Astrocyte of the cerebellum (primary cell): Measurements from ENCODE around the gene COMT.

Experiments used
- DNase-seq: peaks from one replicate; pipeline ENCODE4 v3.0.0-alpha.2; 2011; ENCODE audit warnings: low read depth
- H3K4me3 ChIP-seq: 2 replicates; pipeline ENCODE4 v1.5.1; 2011; ENCODE audit warnings: mild to moderate bottlenecking, low read depth, low read length, moderate library complexity
- in situ Hi-C: cut with HindIII; loops from 2 replicates; pipeline ENCODE4 v1.10.0; 2017; ENCODE audit warnings: low sequenced_read_pairs
- TF ChIP-seq, protein P1 (sequence below): IDR thresholded peaks from 2 replicates; pipeline ENCODE4 v1.5.1; 2012; ENCODE audit warnings: low read length, low read depth, moderate library complexity, mild to moderate bottlenecking; ENCODE audit errors: missing control alignments

The COMT gene

DNA sequence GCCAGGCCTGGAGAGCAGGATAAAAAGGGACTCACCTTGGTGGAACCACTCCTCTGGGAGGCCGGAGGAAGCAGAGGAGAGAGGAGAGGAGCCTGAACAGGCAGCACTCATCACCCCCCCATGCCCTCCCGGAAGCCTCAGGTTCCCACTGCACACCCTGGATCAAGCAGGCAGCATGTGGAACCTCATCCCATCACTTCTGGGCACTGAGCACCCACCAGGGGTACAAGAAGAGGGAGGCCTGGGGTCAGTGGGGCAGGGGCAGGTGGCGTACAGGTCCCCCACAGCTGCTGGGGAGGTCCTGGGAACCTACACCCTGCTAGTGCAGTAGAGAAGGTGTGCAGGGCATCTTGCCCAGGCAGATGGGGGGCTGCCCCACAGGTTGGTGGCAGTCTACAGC, 35.1 kb downstream of the COMT start:
- H3K4me3 ChIP-seq, result no peak overlapping the region
- DNase-seq, result no peak
- in situ Hi-C loops, result no loop called here
- TF ChIP-seq, protein P1, sequence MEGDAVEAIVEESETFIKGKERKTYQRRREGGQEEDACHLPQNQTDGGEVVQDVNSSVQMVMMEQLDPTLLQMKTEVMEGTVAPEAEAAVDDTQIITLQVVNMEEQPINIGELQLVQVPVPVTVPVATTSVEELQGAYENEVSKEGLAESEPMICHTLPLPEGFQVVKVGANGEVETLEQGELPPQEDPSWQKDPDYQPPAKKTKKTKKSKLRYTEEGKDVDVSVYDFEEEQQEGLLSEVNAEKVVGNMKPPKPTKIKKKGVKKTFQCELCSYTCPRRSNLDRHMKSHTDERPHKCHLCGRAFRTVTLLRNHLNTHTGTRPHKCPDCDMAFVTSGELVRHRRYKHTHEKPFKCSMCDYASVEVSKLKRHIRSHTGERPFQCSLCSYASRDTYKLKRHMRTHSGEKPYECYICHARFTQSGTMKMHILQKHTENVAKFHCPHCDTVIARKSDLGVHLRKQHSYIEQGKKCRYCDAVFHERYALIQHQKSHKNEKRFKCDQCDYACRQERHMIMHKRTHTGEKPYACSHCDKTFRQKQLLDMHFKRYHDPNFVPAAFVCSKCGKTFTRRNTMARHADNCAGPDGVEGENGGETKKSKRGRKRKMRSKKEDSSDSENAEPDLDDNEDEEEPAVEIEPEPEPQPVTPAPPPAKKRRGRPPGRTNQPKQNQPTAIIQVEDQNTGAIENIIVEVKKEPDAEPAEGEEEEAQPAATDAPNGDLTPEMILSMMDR, result no peak

GRCh38 chr22:19977296-19978243, 36.0 kb downstream of the COMT start:
- no peak for DNase-seq
- H3K4me3 ChIP-seq, result no peak overlapping the region
- in situ Hi-C loops, result no loop called here
- TF ChIP-seq, protein P1, result no peak

- in situ Hi-C loops, result no loop called here
- TF ChIP-seq, protein P1, result no peak
- no peak for DNase-seq
- H3K4me3 ChIP-seq, result no peak overlapping the region
These were observed 37.2 kb downstream of the COMT start for GRCh38 chr22:19978748-19979147.

DNA sequence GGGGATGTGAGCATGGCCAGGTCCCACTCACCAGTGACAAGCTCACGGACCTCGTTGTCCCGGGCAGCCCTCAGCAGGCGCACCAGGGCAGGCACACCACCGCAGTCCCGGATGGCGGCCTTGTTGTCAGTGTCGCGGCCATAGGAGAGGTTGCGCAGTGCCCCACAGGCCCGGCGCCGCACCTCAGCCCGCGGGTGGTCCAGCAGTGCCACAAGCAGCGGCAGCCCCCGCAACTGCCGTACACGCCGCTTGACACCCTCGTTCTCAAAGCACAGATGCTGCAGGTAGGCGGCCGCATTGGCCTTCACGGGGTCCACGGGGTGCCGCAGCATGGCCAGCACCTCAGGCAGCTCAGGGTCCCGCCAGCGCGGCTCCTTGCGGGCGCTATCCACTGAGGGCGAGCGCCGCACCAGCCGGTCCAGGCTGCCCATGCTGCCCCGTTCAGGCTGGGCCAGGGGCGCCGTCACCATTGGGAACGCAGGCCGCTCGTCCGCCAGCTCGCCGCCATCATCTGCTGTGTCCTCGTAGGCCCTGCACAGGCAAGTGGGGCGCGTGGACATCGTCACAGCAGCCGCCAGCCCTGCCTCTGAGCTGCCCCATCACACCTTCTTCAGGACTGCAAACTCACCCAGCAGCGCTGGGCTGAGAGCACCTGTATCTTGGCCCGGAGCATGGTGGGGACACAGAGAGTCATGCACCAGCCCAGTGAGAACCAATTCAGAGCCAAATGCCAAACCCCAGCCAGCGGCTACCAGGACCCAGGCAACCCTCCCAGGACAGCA, 38.3 kb downstream of the COMT start:
- TF ChIP-seq, protein P1, result no peak
- in situ Hi-C loops, result no loop called here
- no peak for DNase-seq
- H3K4me3 ChIP-seq, result no peak overlapping the region

DNA sequence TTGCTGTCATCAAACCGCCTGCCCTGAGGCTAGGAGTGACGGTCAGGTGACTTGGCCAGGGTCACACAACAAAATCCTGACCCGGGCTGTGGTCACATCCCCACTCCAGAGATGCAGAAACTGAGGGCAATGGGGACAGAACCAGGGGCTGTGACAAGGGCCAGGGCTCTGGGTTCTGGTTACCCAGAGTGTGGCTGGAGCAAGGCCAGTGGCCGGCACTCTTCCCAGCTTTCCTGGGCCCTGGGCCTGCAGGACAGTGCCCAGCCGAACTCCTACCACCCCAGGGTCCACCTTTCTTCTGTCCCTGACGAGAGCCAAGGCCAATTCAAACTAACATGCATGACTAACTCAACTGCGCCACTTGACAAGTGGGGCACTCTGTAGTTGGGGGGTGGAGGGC, 39.2 kb downstream of the COMT start:
- in situ Hi-C loops, result no loop called here
- TF ChIP-seq, protein P1, result no peak
- no peak for DNase-seq
- no peak overlapping the region for H3K4me3 ChIP-seq

- no peak overlapping the region for H3K4me3 ChIP-seq
- TF ChIP-seq, protein P1, result no peak
- DNase-seq, result no peak
- in situ Hi-C loops, result no loop called here
These were observed 39.8 kb downstream of the COMT start for GRCh38 chr22:19981171-19981960.
